Measurements from ENCODE around the gene ZNF106. TPM values are rescaled to one million over a fixed set of nuclear protein-coding genes. Genes with fewer than 3 reads are reported as not detected.

Gene ZNF106
- total RNA-seq, 2 experiments from 2014 or later: 46.4 to 46.6 TPM

DNA sequence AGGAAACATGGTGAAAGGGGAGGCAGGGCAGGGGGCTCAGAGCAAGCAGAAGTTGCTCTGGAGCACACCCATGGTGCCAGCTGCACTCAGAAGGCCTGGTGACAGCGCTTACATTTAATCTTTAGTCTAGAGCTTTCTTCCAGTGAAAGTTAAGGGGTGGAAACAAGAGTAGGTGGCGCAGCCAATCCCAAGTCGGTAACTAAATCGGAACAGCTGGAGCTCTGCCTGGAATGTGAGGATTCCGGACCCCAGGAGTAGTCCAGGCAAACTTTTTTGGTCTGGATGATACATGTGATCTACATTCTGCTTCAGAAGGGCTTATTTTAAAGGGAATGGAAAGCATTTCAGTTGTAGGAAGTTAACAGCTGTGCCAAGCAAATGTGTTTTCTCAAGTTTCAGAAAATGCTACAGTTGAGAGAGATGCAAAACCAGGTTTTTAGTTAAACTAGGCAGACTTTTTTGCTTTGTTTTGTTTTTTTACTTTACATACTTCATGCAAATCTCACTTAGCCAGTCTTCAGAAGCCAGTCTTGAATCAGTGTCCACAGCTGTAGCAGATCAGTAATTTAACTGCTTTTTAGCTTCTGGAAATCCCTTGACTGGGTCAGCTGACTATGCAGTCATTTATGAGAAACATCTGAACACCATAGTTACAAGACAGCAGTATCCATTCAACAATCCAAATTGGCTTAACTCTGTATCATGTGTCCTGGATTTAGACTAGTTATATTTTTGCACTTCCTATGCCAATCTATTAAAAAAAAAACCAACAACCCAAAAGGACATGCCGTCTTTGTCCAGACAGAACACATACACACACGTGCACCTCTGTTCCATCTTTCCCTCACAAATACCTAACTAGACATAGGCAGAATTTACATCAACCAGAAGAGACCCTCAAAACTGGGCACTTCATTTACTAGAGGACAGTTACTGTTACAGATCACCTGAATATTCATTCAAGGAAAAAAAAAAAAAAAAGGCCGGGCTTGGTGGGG is 33.2 kb downstream of the ZNF106 start:
- no peaks in the 10 kb centered on the region for H3K9me3 Mint-ChIP-seq
- H3K4me3 Mint-ChIP-seq: no peak overlapping the region
- H3K27me3 Mint-ChIP-seq: no peaks in the 10 kb centered on the region
- intact Hi-C loops (cut with micrococcal nuclease): no loop called here
- H3K27ac Mint-ChIP-seq: peak overlapping the region; percentile 4
- DNase-seq (no peak), ATAC-seq (no peak)
- POLR2A ChIA-PET: no interaction called here
- peaks cover 1% of the 10 kb centered on the region for H3K36me3 Mint-ChIP-seq (ENCODE audit: low read depth)
- CTCF ChIA-PET: no interaction called here
- peaks cover 6% of the 10 kb centered on the region for H3K4me1 Mint-ChIP-seq (ENCODE audit: low read depth)
- TF ChIP-seq, protein P1, sequence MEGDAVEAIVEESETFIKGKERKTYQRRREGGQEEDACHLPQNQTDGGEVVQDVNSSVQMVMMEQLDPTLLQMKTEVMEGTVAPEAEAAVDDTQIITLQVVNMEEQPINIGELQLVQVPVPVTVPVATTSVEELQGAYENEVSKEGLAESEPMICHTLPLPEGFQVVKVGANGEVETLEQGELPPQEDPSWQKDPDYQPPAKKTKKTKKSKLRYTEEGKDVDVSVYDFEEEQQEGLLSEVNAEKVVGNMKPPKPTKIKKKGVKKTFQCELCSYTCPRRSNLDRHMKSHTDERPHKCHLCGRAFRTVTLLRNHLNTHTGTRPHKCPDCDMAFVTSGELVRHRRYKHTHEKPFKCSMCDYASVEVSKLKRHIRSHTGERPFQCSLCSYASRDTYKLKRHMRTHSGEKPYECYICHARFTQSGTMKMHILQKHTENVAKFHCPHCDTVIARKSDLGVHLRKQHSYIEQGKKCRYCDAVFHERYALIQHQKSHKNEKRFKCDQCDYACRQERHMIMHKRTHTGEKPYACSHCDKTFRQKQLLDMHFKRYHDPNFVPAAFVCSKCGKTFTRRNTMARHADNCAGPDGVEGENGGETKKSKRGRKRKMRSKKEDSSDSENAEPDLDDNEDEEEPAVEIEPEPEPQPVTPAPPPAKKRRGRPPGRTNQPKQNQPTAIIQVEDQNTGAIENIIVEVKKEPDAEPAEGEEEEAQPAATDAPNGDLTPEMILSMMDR (IDR thresholded peaks at IDR 0.05): no peak

DNA sequence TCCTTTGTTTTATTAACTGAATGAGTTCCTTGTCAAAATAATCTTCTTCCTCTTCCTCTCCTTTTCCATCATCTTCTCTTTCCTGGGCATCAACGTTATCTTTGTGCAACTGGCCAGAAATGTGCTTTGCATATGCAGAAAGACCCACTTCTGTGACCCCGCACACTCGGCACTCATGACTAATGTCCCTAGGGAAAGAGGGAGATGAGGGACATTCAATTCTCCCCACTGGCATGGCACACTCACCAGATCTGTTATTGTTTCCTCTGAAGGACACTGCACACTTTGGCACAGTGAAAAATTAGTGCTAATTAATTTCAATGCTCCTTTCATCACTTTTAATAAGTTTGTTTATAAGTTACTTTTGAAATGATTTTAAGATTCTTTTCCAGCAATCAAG is 34.0 kb downstream of the ZNF106 start:
- Mint-ChIP-seq H3K27me3 (no peaks in the 10 kb centered on the region), H3K36me3 (ENCODE audit: low read depth) (peaks cover 2% of the 10 kb centered on the region), H3K27ac (no peak overlapping the region), H3K4me3 (no peak overlapping the region), H3K9me3 (no peaks in the 10 kb centered on the region), H3K4me1 (ENCODE audit: low read depth) (peaks cover 6% of the 10 kb centered on the region)
- CTCF ChIA-PET: no interaction called here
- TF ChIP-seq, protein P1 (IDR thresholded peaks at IDR 0.05): no peak
- DNase-seq: no peak
- POLR2A ChIA-PET: no interaction called here
- no peak for ATAC-seq
- intact Hi-C loops (cut with micrococcal nuclease): no loop called here

DNA sequence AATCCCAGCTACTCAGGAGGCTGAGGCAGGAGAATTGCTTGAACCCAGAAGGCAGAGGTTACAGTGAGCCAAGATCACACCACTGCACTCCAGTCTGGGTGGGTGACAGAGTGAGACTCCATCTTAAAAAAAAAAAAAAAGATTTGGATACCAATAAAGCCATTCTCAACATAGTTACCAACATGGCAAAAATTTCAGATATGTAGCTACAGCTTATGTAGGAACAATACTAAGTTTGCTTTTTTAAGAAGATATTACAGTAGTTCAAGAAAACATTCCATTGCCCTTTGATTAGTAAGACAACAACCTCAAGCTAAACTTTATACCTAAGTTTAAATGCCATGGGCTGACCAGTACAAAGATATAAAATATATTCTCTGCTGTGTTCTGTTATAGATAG is 34.4 kb downstream of the ZNF106 start:
- ChIA-PET CTCF (no interaction called here), POLR2A (no interaction called here)
- Mint-ChIP-seq H3K36me3 (ENCODE audit: low read depth) (peaks cover 5% of the 10 kb centered on the region), H3K4me1 (ENCODE audit: low read depth) (peaks cover 3% of the 10 kb centered on the region), H3K27me3 (no peaks in the 10 kb centered on the region), H3K27ac (no peak overlapping the region), H3K9me3 (no peaks in the 10 kb centered on the region), H3K4me3 (no peak overlapping the region)
- ATAC-seq (no peak), DNase-seq (no peak)
- intact Hi-C loops (cut with micrococcal nuclease): no loop called here
- TF ChIP-seq, protein P1 (IDR thresholded peaks at IDR 0.05): no peak

DNA sequence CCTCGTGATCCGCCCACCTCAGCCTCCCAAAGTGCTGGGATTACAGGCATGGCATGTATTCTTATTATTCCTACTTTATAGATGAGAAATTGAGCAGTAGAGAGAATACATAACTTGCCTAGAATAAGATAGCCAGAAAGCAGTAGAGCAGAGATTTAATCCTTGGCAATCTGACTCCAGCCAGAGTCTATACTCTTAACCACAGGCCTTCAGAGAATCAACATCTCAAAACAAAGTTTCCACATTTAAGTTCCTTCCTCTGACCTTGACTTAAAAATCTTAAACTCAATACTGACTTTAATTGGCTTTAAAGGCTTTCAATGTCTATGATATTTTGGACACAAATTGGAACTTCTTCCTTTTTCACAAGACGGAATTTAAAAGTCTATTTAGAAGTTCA is 37.1 kb downstream of the ZNF106 start:
- H3K27ac Mint-ChIP-seq: no peak overlapping the region
- intact Hi-C loops (cut with micrococcal nuclease): no loop called here
- H3K4me1 Mint-ChIP-seq (ENCODE audit: low read depth): peaks cover 5% of the 10 kb centered on the region
- H3K4me3 Mint-ChIP-seq: no peak overlapping the region
- no peaks in the 10 kb centered on the region for H3K27me3 Mint-ChIP-seq
- DNase-seq (no peak), ATAC-seq (no peak)
- ChIA-PET CTCF (no interaction called here), POLR2A (interaction anchor here (1.6 kb wide), 1 partner anchor 30 kb away, joined by 3 read pairs; no protein-coding TSS in a partner anchor)
- no peaks in the 10 kb centered on the region for H3K9me3 Mint-ChIP-seq
- peaks cover 25% of the 10 kb centered on the region for H3K36me3 Mint-ChIP-seq (ENCODE audit: low read depth)
- TF ChIP-seq, protein P1 (IDR thresholded peaks at IDR 0.05): no peak

DNA sequence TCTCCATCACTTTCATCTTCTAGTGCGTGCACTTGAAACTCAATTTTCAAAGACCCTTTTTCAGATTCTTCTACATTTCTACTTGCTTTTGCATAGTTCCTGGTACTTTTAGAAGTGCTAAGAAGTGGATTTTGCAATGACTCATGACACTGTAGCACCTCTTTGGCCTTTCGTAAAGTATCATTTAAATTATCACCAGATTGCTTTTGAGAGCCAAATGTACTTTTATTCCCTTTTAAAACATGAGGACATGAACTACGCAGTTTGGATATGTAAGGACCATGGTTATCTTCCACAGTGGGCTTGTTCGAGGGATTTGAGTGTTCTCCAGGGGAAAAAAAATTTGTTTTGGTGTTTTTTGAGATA is 40.5 kb downstream of the ZNF106 start:
- CTCF ChIA-PET: no interaction called here
- TF ChIP-seq, protein P1 (IDR thresholded peaks at IDR 0.05): no peak
- H3K9me3 Mint-ChIP-seq: no peaks in the 10 kb centered on the region

More for the DNA sequence above, 40.5 kb downstream of the ZNF106 start:
- H3K36me3 Mint-ChIP-seq (ENCODE audit: low read depth): peaks cover 27% of the 10 kb centered on the region
- ATAC-seq (no peak), DNase-seq (no peak)
- H3K4me3 Mint-ChIP-seq: no peak overlapping the region
- POLR2A ChIA-PET: no interaction called here
- H3K27ac Mint-ChIP-seq: peak overlapping the region; percentile 21
- intact Hi-C loops (cut with micrococcal nuclease): no loop called here
- peaks cover 2% of the 10 kb centered on the region for H3K4me1 Mint-ChIP-seq (ENCODE audit: low read depth)
- no peaks in the 10 kb centered on the region for H3K27me3 Mint-ChIP-seq
